HCT116 (cell line): ENCODE data around the gene HPCAL4. TPM values are rescaled to one million over a fixed set of nuclear protein-coding genes. Genes with fewer than 3 reads are reported as not detected.

ENCODE experiments used
- ATAC-seq: fragments of 200-7000 bp; cut with Tn5 transposase; 2 replicates; pipeline ENCODE4 v1.9.1; 2020; ENCODE audit warnings: mild to moderate bottlenecking, moderate library complexity
- BruUV-seq: library from RNA; stranded (reverse); fragments of 400-500 nt; replicated peaks from 2 replicates; lab custom pipeline; 2021; lab: Mats Ljungman, UMichigan
- CTCF ChIA-PET: fragments of 300-600 bp; sonication (Branson Sonifier 250); formaldehyde crosslinking; loops from one replicate; lab custom pipeline; 2021; ENCODE audit warnings: antibody characterized with exemption; lab: Charles Lee
- POLR2A ChIA-PET: fragments of 300-600, 350-600 bp; sonication (Branson Sonifier 250); formaldehyde crosslinking; loops from one replicate; lab custom pipeline; 2021; ENCODE audit warnings: antibody characterized with exemption; lab: Charles Lee
- RAD21 ChIA-PET, 2 experiments: fragments of 300-600 bp; sonication (Branson Sonifier 250); formaldehyde crosslinking; loops; one replicate each; lab custom pipeline; 2023; ENCODE audit warnings: low total read pairs in 2 of 2; ENCODE audit not compliant: uncharacterized antibody in 2 of 2, unreplicated experiment in 2 of 2, low non-redundant PET in 1 of 2; lab: Charles Lee
- DNase-seq: peaks from one replicate; pipeline ENCODE4 v3.0.0-alpha.2; 2010; ENCODE audit warnings: low read depth, low spot score
- H2AFZ ChIP-seq: fragments of 200-600 bp; shearing (Covaris generic), sonication (generic); 2 replicates; pipeline ENCODE4 v1.6.1; 2017; ENCODE audit warnings: low read depth, mixed run types, mixed read lengths, antibody characterized with exemption, low read length; ENCODE audit not compliant: poor library complexity, severe bottlenecking
- H3K27ac ChIP-seq: 2 replicates; pipeline ENCODE4 v1.5.1; 2012; ENCODE audit warnings: low read depth, low read length
- H3K27me3 ChIP-seq: fragments of 200-600 bp; sonication (generic); 2 replicates; pipeline ENCODE4 v1.6.1; 2016; ENCODE audit warnings: mixed run types, low read length, mixed read lengths; ENCODE audit not compliant: insufficient read depth
- H3K36me3 ChIP-seq, 2 experiments: fragments of 200-500 bp in 1 of 2; fragments of 200-600 bp in 1 of 2; sonication (Bioruptor generic) in 1 of 2; sonication (generic) in 1 of 2; 2 replicates each; pipeline versions ENCODE4 v1.5.1 to v1.6.1; 2014 to 2016; ENCODE audit warnings: low read length in 2 of 2, inconsistent platforms in 1 of 2, mixed read lengths in 1 of 2, mixed run types in 1 of 2; ENCODE audit not compliant: insufficient read depth in 2 of 2, control insufficient read depth in 1 of 2
- H3K4me1 ChIP-seq, 2 experiments: fragments of 200-600 bp in 1 of 2; sonication (generic) in 1 of 2; 2 replicates each; pipeline versions ENCODE4 v1.5.1 to v1.6.1; 2012 to 2017; ENCODE audit warnings: low read length in 2 of 2, inconsistent platforms in 1 of 2, mild to moderate bottlenecking in 1 of 2, mixed read lengths in 1 of 2, mixed run types in 1 of 2, moderate library complexity in 1 of 2; ENCODE audit not compliant: insufficient read depth in 2 of 2, control insufficient read depth in 1 of 2
- H3K4me2 ChIP-seq: fragments of 200-600 bp; sonication (generic); 2 replicates; pipeline ENCODE4 v1.6.1; 2017; ENCODE audit warnings: mixed run types, low read length, mixed read lengths
- H3K4me3 ChIP-seq, 2 experiments: fragments of 200-600 bp in 1 of 2; sonication (generic) in 1 of 2; replicated peaks in 1 of 2; 2 replicates each; pipeline ENCODE4 v1.5.1; 2011 to 2016; ENCODE audit warnings: low read length in 2 of 2, control low read depth in 1 of 2, low read depth in 1 of 2, mild to moderate bottlenecking in 1 of 2, mixed read lengths in 1 of 2, mixed run types in 1 of 2
- H3K79me2 ChIP-seq: fragments of 200-600 bp; sonication (generic); 2 replicates; pipeline ENCODE4 v1.6.1; 2017; ENCODE audit warnings: mild to moderate bottlenecking, mixed run types, low read length, moderate library complexity, mixed read lengths; ENCODE audit not compliant: insufficient read depth
- H3K9ac ChIP-seq: fragments of 200-600 bp; sonication (generic); 2 replicates; pipeline ENCODE4 v1.6.1; 2016; ENCODE audit warnings: low read length, mixed read lengths
- H3K9me2 ChIP-seq: fragments of 200-600 bp; sonication (generic), shearing (Covaris generic); 2 replicates; pipeline ENCODE4 v1.6.1; 2017; ENCODE audit warnings: mixed run types, mild to moderate bottlenecking, moderate library complexity; ENCODE audit not compliant: insufficient read depth
- H3K9me3 ChIP-seq, 2 experiments: fragments of 200-500 bp in 1 of 2; fragments of 200-600 bp in 1 of 2; sonication (Bioruptor generic) in 1 of 2; sonication (generic) in 1 of 2; 2 replicates each; pipeline ENCODE4 v1.6.1; 2014 to 2017; ENCODE audit warnings: low read length in 2 of 2, mixed read lengths in 2 of 2, inconsistent platforms in 1 of 2, low read depth in 1 of 2, mild to moderate bottlenecking in 1 of 2, mixed run types in 1 of 2, moderate library complexity in 1 of 2; ENCODE audit not compliant: control insufficient read depth in 1 of 2, insufficient read depth in 1 of 2
- H4K20me1 ChIP-seq: fragments of 200-600 bp; sonication (generic), shearing (Covaris generic); 2 replicates; pipeline ENCODE4 v1.6.1; 2017; ENCODE audit warnings: mixed run types, mild to moderate bottlenecking, moderate library complexity; ENCODE audit not compliant: insufficient read depth
- ATF3 ChIP-seq: IDR thresholded peaks from 2 replicates; pipeline ENCODE4 v1.6.1; 2012
- CBX3 ChIP-seq: IDR thresholded peaks from 2 replicates; pipeline ENCODE4 v1.6.1; 2012; ENCODE audit warnings: low read depth
- CEBPB ChIP-seq: IDR thresholded peaks from 2 replicates; pipeline ENCODE4 v1.6.1; 2012; ENCODE audit warnings: low read depth
- EGR1 ChIP-seq: IDR thresholded peaks from 2 replicates; pipeline ENCODE4 v1.6.1; 2012; ENCODE audit warnings: low read depth
- ELF1 ChIP-seq: IDR thresholded peaks from 2 replicates; pipeline ENCODE4 v1.6.1; 2012; ENCODE audit warnings: low read depth, borderline replicate concordance
- EZH2 ChIP-seq: fragments of 200-600 bp; sonication (generic); IDR thresholded peaks from 2 replicates; pipeline ENCODE4 v1.6.1; 2017; ENCODE audit warnings: antibody characterized with exemption, mixed run types
- JUND ChIP-seq: IDR thresholded peaks from 2 replicates; pipeline ENCODE4 v1.6.1; 2012
- POLR2A ChIP-seq: IDR thresholded peaks from 2 replicates; pipeline ENCODE4 v1.7.0; 2011; ENCODE audit warnings: borderline replicate concordance; ENCODE audit not compliant: insufficient read depth, insufficient read length; ENCODE audit errors: extremely low read depth
- POLR2AphosphoS5 ChIP-seq: IDR thresholded peaks from 2 replicates; pipeline ENCODE4 v1.6.1; 2011; ENCODE audit warnings: mild to moderate bottlenecking, low read depth, low read length, moderate library complexity
- RAD21 ChIP-seq: IDR thresholded peaks from 2 replicates; pipeline ENCODE4 v1.6.1; 2012; ENCODE audit warnings: low read depth, mild to moderate bottlenecking
- REST ChIP-seq: IDR thresholded peaks from 2 replicates; pipeline ENCODE4 v1.6.1; 2012; ENCODE audit warnings: low read depth
- SIN3A ChIP-seq: IDR thresholded peaks from 2 replicates; pipeline ENCODE4 v1.6.1; 2012; ENCODE audit warnings: low read depth
- SP1 ChIP-seq: IDR thresholded peaks from 2 replicates; pipeline ENCODE4 v1.6.1; 2012; ENCODE audit warnings: low read depth
- SRF ChIP-seq: IDR thresholded peaks from 2 replicates; pipeline ENCODE4 v1.6.1; 2012; ENCODE audit warnings: low read depth
- TCF7L2 ChIP-seq: IDR thresholded peaks from 2 replicates; pipeline ENCODE4 v1.7.0; 2011; ENCODE audit warnings: borderline replicate concordance, inconsistent platforms; ENCODE audit not compliant: insufficient read depth, insufficient read length; ENCODE audit errors: extremely low read depth
- YY1 ChIP-seq: IDR thresholded peaks from 2 replicates; pipeline ENCODE4 v1.6.1; 2011; ENCODE audit warnings: low read length, low read depth, moderate library complexity, mild to moderate bottlenecking; ENCODE audit not compliant: insufficient replicate concordance; ENCODE audit errors: extremely low read depth
- intact Hi-C: fragments of 100-400 bp; cut with micrococcal nuclease; formaldehyde crosslinking; loops from 2 replicates; pipeline ENCODE4 v1.10.0; 2022
- total RNA-seq: library from RNA; stranded (reverse); gene quantifications from one replicate; pipeline ENCODE4 v1.2.1, GENCODE V29; 2021; ENCODE audit not compliant: unreplicated experiment
- TF ChIP-seq, protein P1 (sequence below), 3 experiments: fragments of 200-600 bp in 1 of 3; sonication (generic) in 1 of 3; IDR thresholded peaks in 2 of 3; conservative IDR thresholded peaks in 1 of 3; 2 replicates each; pipeline ENCODE4 v1.5.1; 2012 to 2017; ENCODE audit warnings: low read depth in 2 of 3, low read length in 2 of 3, antibody characterized with exemption in 1 of 3, borderline replicate concordance in 1 of 3, control low read depth in 1 of 3, mild to moderate bottlenecking in 1 of 3, mixed read lengths in 1 of 3, mixed run types in 1 of 3, moderate library complexity in 1 of 3; ENCODE audit not compliant: insufficient read depth in 1 of 3
- TF ChIP-seq, protein P2 (sequence below): IDR thresholded peaks from 2 replicates; pipeline ENCODE4 v1.6.1; 2012

The HPCAL4 gene
- total RNA-seq, 1 experiment from 2014 or later, result 5.2 TPM

GRCh38 chr1:39633422-39633821 lies 57.8 kb downstream of the HPCAL4 start (continued):
- TF ChIP-seq CEBPB, result no peak

DNA sequence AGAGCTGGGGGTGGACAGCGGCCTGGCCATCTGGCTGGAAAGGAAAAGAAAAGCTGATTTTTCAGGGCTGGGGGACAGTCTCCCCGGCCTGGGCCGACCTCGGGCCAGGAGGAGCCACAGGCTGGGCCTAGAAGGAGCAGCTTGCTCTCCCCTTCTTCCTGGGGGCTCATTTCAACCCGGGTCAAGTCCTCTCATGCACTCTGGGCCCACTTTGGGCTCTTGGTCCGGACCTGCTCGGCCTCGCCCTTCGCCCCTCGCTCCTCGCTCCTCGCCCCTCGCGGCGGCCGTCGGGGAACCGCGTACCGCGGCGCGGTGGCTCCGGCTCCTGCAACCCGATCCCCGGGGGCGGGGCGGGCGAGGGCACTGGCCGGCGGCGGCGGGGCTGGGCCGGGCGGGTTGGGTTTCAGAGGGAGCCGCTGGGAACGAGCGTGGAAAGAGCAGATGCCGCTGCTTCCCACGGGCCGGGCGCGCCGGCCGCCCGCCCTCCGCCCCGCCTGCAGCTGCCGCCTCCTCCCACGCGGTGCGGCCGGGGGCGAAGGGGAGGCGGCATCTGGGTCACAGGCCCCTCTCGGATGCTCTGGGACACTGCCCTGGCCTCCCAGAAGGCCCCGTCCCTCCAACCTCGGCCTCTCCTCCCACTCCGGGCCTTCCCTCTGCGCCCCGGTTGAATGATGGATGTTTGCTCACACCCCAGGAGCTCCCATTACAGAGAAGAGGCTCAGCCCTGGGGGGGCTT lies 58.4 kb downstream of the HPCAL4 start:
- no peaks in the 10 kb centered on the region for H3K4me1 ChIP-seq
- H3K27ac ChIP-seq, result no peak overlapping the region
- no peak for ATAC-seq
- H3K4me3 ChIP-seq, result no peak overlapping the region
- intact Hi-C loops, result no loop called here
- RAD21 ChIA-PET, result no interaction called here
- no peak overlapping the region for H3K4me2 ChIP-seq
- no peaks in the 10 kb centered on the region for H3K9me2 ChIP-seq
- POLR2A ChIA-PET, result no interaction called here
- BruUV-seq, result no TSS peak
- no peaks in the 10 kb centered on the region for H4K20me1 ChIP-seq
- H3K79me2 ChIP-seq, result no peaks in the 10 kb centered on the region
- no peak for DNase-seq
- no peaks in the 10 kb centered on the region for H3K9me3 ChIP-seq
- H2AFZ ChIP-seq, result no peak overlapping the region
- H3K36me3 ChIP-seq, result peaks cover 0 to 4% of the 10 kb centered on the region in 2 experiments; a peak in 2 of 4 replicates
- no peak overlapping the region for H3K9ac ChIP-seq
- CTCF ChIA-PET, result no interaction called here
- H3K27me3 ChIP-seq, result no peaks in the 10 kb centered on the region
- TF ChIP-seq EGR1 (no peak), CEBPB (no peak), RAD21 (no peak), YY1 (no peak), SIN3A (no peak), SP1 (no peak), CBX3 (no peak), REST (no peak), POLR2AphosphoS5 (no peak), SRF (no peak), JUND (no peak), ELF1 (no peak), TCF7L2 (no peak), POLR2A (no peak), ATF3 (no peak), EZH2 (no peak)
- TF ChIP-seq, protein P1, sequence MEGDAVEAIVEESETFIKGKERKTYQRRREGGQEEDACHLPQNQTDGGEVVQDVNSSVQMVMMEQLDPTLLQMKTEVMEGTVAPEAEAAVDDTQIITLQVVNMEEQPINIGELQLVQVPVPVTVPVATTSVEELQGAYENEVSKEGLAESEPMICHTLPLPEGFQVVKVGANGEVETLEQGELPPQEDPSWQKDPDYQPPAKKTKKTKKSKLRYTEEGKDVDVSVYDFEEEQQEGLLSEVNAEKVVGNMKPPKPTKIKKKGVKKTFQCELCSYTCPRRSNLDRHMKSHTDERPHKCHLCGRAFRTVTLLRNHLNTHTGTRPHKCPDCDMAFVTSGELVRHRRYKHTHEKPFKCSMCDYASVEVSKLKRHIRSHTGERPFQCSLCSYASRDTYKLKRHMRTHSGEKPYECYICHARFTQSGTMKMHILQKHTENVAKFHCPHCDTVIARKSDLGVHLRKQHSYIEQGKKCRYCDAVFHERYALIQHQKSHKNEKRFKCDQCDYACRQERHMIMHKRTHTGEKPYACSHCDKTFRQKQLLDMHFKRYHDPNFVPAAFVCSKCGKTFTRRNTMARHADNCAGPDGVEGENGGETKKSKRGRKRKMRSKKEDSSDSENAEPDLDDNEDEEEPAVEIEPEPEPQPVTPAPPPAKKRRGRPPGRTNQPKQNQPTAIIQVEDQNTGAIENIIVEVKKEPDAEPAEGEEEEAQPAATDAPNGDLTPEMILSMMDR (IDR thresholded peaks at IDR 0.05 in 2 of 3, conservative IDR thresholded peaks at IDR 0.05 in 1 of 3; ENCODE audit: borderline replicate concordance in 1 of 3, insufficient read depth in 1 of 3, low read depth in 2 of 3, low read length in 2 of 3), result no peak
- TF ChIP-seq, protein P2, sequence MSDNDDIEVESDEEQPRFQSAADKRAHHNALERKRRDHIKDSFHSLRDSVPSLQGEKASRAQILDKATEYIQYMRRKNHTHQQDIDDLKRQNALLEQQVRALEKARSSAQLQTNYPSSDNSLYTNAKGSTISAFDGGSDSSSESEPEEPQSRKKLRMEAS, result no peak
